EL (cell line): ENCODE data around the gene LBH.

Experiments
- DNase-seq: peaks from one replicate; pipeline ENCODE4 v3.0.0-alpha.2; 2016

LBH gene

GRCh38 chr2:30235859-30236535 lies 4.7 kb downstream of the LBH start:
- DNase-seq: no peak

- no peak for DNase-seq
Observed at GRCh38 chr2:30236591-30237238, 5.4 kb downstream of the LBH start.

GRCh38 chr2:30237239-30237965 lies 6.1 kb downstream of the LBH start:
- DNase-seq: no peak

GRCh38 chr2:30237966-30238800 lies 6.8 kb downstream of the LBH start:
- DNase-seq: no peak

GRCh38 chr2:30239308-30239985 lies 8.1 kb downstream of the LBH start:
- peak; percentile 60 for DNase-seq

GRCh38 chr2:30239986-30240752 lies 8.8 kb downstream of the LBH start:
- no peak for DNase-seq

GRCh38 chr2:30243231-30243630 lies 11.9 kb downstream of the LBH start:
- no peak for DNase-seq

GRCh38 chr2:30245364-30245763 lies 14.0 kb downstream of the LBH start:
- DNase-seq: no peak

GRCh38 chr2:30248791-30249190 lies 17.5 kb downstream of the LBH start:
- DNase-seq: no peak

GRCh38 chr2:30249354-30249753 lies 18.0 kb downstream of the LBH start:
- DNase-seq: no peak

GRCh38 chr2:30250421-30250820 lies 19.1 kb downstream of the LBH start:
- DNase-seq: no peak

- peak; percentile 64 for DNase-seq
Observed at GRCh38 chr2:30252723-30253701, 21.7 kb downstream of the LBH start.

GRCh38 chr2:30253873-30254684 lies 22.7 kb downstream of the LBH start:
- DNase-seq: no peak

- DNase-seq: no peak
Observed at GRCh38 chr2:30254685-30255001, 23.3 kb downstream of the LBH start.

GRCh38 chr2:30255026-30255425 lies 23.7 kb downstream of the LBH start:
- DNase-seq: no peak

- no peak for DNase-seq
Observed at GRCh38 chr2:30255466-30256408, 24.4 kb downstream of the LBH start.

GRCh38 chr2:30257266-30258214 lies 26.2 kb downstream of the LBH start:
- no peak for DNase-seq
